DMS 273 (cell line): ENCODE data around the gene TRPM2.

Source experiments
- DNase-seq: peaks from one replicate; lab custom pipeline; 2025; ENCODE audit not compliant: unreplicated experiment; lab: John Stamatoyannopoulos, UW

Gene TRPM2

GRCh38 chr21:44477712-44478111 is 124.3 kb downstream of the TRPM2 start:
- DNase-seq, result no peak

GRCh38 chr21:44478124-44478800 is 124.8 kb downstream of the TRPM2 start:
- no peak for DNase-seq

- no peak for DNase-seq
Measured at GRCh38 chr21:44478801-44479167, 125.4 kb downstream of the TRPM2 start.

GRCh38 chr21:44479556-44480199 is 126.3 kb downstream of the TRPM2 start:
- DNase-seq, result peak; percentile 56

GRCh38 chr21:44480200-44481053 is 127.0 kb downstream of the TRPM2 start:
- DNase-seq, result no peak

- no peak for DNase-seq
Measured at GRCh38 chr21:44482581-44483287, 129.3 kb downstream of the TRPM2 start.

- no peak for DNase-seq
Measured at GRCh38 chr21:44483288-44484237, 130.1 kb downstream of the TRPM2 start.

- no peak for DNase-seq
Measured at GRCh38 chr21:44484498-44485253, 131.3 kb downstream of the TRPM2 start.

- DNase-seq, result no peak
Measured at GRCh38 chr21:44485254-44485793, 131.9 kb downstream of the TRPM2 start.

- DNase-seq, result no peak
Measured at GRCh38 chr21:44485796-44486195, 132.4 kb downstream of the TRPM2 start.

GRCh38 chr21:44486302-44486701 is 132.9 kb downstream of the TRPM2 start:
- DNase-seq, result no peak

GRCh38 chr21:44487831-44488230 is 134.4 kb downstream of the TRPM2 start:
- DNase-seq, result peak; percentile 63

GRCh38 chr21:44489962-44490361 is 136.5 kb downstream of the TRPM2 start:
- peak; percentile 41 for DNase-seq

GRCh38 chr21:44490405-44490804 is 137.0 kb downstream of the TRPM2 start:
- no peak for DNase-seq

- DNase-seq, result no peak
Measured at GRCh38 chr21:44490816-44491215, 137.4 kb downstream of the TRPM2 start.
